ENCODE data around the gene ATP8A2.
"Not testable (repeated sequence)": the region's sequence is repeated elsewhere in the genome, so short reads cannot be mapped to it uniquely, and the experiment has no call there.

Gene ATP8A2

DNA sequence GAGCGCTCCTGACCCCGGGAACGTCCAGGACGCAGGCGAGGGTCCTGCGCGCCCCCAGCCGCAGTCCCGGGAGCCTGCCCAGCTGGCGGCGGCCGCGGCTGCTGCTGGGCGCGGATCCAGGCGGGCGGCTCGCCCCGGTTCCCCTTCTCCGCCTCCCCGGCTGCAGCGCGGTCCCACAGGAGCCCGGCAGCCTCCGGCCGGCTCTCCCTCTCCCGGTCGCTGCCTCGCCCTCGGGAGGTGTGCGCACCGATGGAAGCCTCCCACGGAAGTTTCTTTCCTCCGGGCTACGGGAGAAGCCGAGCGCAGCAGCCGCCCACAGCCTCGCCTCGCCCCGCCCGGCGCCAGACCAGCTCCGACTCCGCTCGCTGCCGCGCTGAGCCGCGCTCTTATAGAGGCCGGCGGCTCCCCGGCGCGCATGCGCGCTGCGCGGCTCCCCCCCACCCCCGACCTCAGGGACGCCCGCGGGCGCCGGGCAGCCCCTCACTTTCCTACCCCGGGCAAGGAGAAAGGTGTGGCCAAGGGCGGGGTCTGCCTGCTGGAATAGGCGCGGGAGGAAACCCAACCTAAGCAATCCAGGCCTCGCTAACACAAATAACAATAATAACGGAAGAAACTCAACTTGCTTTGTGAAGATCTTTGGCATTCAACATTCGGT, 680.0 kb downstream of the ATP8A2 start, which contains the start of gene SHISA2:
TSS of gene SHISA2 (minus strand) at position 360 of the 655 bp plus-strand sequence. CDS start 1,041 bp downstream, outside the sequence.
- H3K4me1 ChIP-seq (ENCODE audit: control insufficient read depth, insufficient read depth, low read length): no peaks in the 10 kb centered on the region
- peaks cover 74% of the 10 kb centered on the region for H3K27me3 ChIP-seq (ENCODE audit: control insufficient read depth, insufficient read depth, low read length, poor library complexity, severe bottlenecking)
- no peak within 1 kb of the TSS for H3K27ac ChIP-seq (ENCODE audit: insufficient read depth, low read depth, low read length, poor library complexity, severe bottlenecking)
- WGBS, 2 experiments: 2% methylated on average over 72 of the region's 72 CpGs
- H3K9me3 ChIP-seq (ENCODE audit: control insufficient read depth, low read length): no peaks in the 10 kb centered on the region
- peaks cover 3% of the 10 kb centered on the region for H3K36me3 ChIP-seq (ENCODE audit: control insufficient read depth, insufficient read depth, low read length)
- peak within 1 kb of the TSS; percentile 61 for H3K4me3 ChIP-seq (ENCODE audit: insufficient read depth, low read depth, low read length)

DNA sequence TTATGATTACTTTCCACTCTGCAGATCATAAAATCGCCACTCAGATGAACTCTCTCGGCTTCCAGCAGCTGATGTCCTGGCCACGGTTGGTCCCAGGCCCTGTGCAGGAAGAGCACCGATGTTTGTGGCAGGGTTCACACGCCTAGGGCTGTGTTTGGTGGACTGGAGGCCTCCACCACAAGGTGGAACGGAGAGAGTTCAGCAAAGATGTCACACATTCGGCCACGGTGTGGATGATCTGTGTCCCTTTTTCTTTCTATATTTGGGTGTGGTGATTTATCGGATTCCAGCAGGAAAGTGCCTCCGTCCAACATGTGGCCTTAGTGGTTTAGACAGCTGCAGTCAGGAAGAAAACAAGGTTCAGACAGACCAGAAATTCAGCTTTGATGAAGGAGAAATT, 680.6 kb downstream of the ATP8A2 start:
- Histone ChIP-seq H3K36me3 (ENCODE audit: control insufficient read depth, insufficient read depth, low read length) (no peaks in the 10 kb centered on the region), H3K4me1 (ENCODE audit: control insufficient read depth, insufficient read depth, low read length) (no peaks in the 10 kb centered on the region), H3K27ac (ENCODE audit: insufficient read depth, low read depth, low read length, poor library complexity, severe bottlenecking) (no peak overlapping the region), H3K4me3 (ENCODE audit: insufficient read depth, low read depth, low read length) (no peak overlapping the region), H3K27me3 (ENCODE audit: control insufficient read depth, insufficient read depth, low read length, poor library complexity, severe bottlenecking) (peaks cover 73% of the 10 kb centered on the region), H3K9me3 (ENCODE audit: control insufficient read depth, low read length) (no peaks in the 10 kb centered on the region)
- 82 to 88% methylated on average over 10 of the region's 10 CpGs for WGBS, 2 experiments

DNA sequence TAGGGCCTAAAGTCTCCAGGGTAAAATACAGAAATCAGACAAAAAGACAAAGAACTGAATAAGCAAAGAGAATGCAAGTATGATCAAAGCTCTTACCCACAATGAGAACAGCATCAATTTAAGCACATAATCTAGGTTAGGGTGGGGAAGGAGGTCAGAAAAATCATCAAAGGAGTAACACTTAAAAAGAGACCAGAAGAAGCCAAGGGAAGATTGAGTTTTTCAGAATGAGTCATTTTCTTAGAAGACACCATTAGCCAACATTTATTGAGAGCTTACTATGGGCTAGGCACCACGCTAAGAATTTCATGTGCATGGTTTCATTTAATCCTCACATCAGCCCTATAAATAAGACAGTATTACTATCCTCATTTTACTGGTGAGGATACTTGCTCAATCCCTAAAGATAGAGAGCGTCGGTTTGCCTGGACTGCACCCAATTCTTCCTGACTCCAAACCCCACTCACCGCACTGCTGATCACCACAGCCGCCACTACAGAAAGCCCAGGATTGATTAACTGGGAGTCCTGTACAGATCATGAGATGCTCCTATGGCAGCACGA, 681.7 kb downstream of the ATP8A2 start:
- Histone ChIP-seq H3K4me1 (ENCODE audit: control insufficient read depth, insufficient read depth, low read length) (no peaks in the 10 kb centered on the region), H3K27ac (ENCODE audit: insufficient read depth, low read depth, low read length, poor library complexity, severe bottlenecking) (no peak overlapping the region), H3K27me3 (ENCODE audit: control insufficient read depth, insufficient read depth, low read length, poor library complexity, severe bottlenecking) (peaks cover 64% of the 10 kb centered on the region), H3K36me3 (ENCODE audit: control insufficient read depth, insufficient read depth, low read length) (no peaks in the 10 kb centered on the region), H3K9me3 (ENCODE audit: control insufficient read depth, low read length) (no peaks in the 10 kb centered on the region), H3K4me3 (ENCODE audit: insufficient read depth, low read depth, low read length) (no peak overlapping the region)
- WGBS, 2 experiments: 92% methylated on average over 6 of the region's 6 CpGs

DNA sequence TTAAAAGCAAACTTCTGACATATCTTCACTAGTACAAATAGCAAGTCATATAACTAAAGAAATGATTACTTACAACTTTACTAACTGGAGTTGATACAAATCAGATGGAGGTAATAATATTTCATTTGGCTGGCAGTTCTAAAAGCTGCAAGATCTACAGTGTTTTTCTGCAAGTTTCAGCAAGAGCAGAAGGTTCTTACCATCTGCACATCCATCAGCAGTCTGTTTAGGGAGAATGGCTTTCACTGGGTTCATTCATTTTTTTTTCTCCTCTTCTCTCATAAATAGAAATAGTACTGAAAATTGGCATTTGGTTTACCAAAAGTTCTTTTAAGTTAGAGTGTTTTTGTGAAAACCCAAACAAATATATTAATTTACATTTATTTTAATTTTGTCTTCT, 683.1 kb downstream of the ATP8A2 start:
- peaks cover 50% of the 10 kb centered on the region for H3K27me3 ChIP-seq (ENCODE audit: control insufficient read depth, insufficient read depth, low read length, poor library complexity, severe bottlenecking)
- H3K4me1 ChIP-seq (ENCODE audit: control insufficient read depth, insufficient read depth, low read length): no peaks in the 10 kb centered on the region
- H3K9me3 ChIP-seq (ENCODE audit: control insufficient read depth, low read length): no peaks in the 10 kb centered on the region
- no peaks in the 10 kb centered on the region for H3K36me3 ChIP-seq (ENCODE audit: control insufficient read depth, insufficient read depth, low read length)
- H3K4me3 ChIP-seq (ENCODE audit: insufficient read depth, low read depth, low read length): no peak overlapping the region
- H3K27ac ChIP-seq (ENCODE audit: insufficient read depth, low read depth, low read length, poor library complexity, severe bottlenecking): no peak overlapping the region

DNA sequence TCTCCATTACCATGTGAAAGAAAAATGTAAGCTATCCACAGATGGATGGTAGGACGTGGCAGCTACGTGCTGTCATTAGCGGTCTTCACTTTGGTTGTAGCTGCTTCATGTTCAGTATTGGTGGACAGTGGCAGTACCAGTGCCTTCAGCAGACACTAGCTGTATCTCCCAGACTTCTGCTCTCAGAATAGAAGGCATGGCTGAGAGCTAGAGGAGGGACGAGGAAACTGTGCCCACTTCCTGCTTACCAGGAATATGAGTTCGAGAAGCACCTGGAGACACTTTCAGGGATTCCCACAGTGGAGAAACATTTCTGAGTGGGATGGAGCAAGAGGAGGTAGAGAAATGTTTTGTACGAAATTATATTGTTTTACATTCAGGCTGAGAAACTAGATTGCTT, 686.9 kb downstream of the ATP8A2 start:
- Histone ChIP-seq H3K27ac (ENCODE audit: insufficient read depth, low read depth, low read length, poor library complexity, severe bottlenecking) (no peak overlapping the region), H3K36me3 (ENCODE audit: control insufficient read depth, insufficient read depth, low read length) (no peaks in the 10 kb centered on the region), H3K4me1 (ENCODE audit: control insufficient read depth, insufficient read depth, low read length) (no peaks in the 10 kb centered on the region), H3K27me3 (ENCODE audit: control insufficient read depth, insufficient read depth, low read length, poor library complexity, severe bottlenecking) (peaks cover 11% of the 10 kb centered on the region), H3K9me3 (ENCODE audit: control insufficient read depth, low read length) (no peaks in the 10 kb centered on the region), H3K4me3 (ENCODE audit: insufficient read depth, low read depth, low read length) (no peak overlapping the region)
- 89 to 91% methylated on average over 5 to 6 of the region's 6 CpGs for WGBS, 2 experiments

DNA sequence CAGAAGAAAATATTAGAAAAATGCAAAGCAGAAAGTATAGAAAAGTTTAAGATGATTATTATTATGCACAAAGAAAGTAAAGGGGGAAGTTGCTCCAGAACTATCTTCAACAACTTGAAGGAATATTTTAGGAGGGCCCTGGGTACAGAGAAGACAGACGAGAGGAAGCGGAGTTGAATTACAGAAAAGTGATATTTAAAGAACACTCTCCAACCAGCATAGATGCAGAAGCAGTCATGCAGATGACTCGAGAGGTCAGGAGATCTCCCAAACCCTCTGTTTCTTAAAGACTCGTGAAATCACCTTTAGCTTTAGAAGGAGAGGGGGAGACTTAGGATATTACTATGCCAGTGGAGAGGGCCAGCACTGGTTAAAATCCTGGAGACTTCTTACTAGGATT, 688.6 kb downstream of the ATP8A2 start:
- Histone ChIP-seq H3K27ac (ENCODE audit: insufficient read depth, low read depth, low read length, poor library complexity, severe bottlenecking) (no peak overlapping the region), H3K9me3 (ENCODE audit: control insufficient read depth, low read length) (no peaks in the 10 kb centered on the region), H3K4me3 (ENCODE audit: insufficient read depth, low read depth, low read length) (no peak overlapping the region), H3K4me1 (ENCODE audit: control insufficient read depth, insufficient read depth, low read length) (no peaks in the 10 kb centered on the region), H3K36me3 (ENCODE audit: control insufficient read depth, insufficient read depth, low read length) (no peaks in the 10 kb centered on the region), H3K27me3 (ENCODE audit: control insufficient read depth, insufficient read depth, low read length, poor library complexity, severe bottlenecking) (peaks cover 9% of the 10 kb centered on the region)
- WGBS, 2 experiments: 52 to 88% methylated on average over 2 to 4 of the region's 4 CpGs

DNA sequence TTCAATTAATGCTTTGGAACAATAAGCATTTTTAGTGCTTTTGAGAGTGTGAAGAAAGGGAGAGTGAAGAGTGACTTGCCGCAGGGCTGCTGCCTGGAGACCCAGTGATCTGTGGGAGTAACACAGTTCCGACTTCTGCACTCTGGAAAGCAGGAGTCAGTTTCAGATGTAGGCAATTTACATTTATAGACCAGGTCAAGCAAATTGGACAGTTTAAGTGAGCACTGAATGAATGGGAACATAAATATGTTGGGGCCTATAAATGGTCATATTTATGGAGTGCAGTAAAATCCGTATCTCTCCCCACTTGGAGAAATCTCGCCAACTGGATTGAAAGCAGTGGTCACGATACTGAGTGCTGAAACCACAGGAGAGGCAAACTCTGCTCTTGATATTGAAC, 689.5 kb downstream of the ATP8A2 start:
- 83 to 87% methylated on average over 5 of the region's 5 CpGs for WGBS, 2 experiments
- H3K27ac ChIP-seq (ENCODE audit: insufficient read depth, low read depth, low read length, poor library complexity, severe bottlenecking): no peak overlapping the region
- H3K27me3 ChIP-seq (ENCODE audit: control insufficient read depth, insufficient read depth, low read length, poor library complexity, severe bottlenecking): peaks cover 4% of the 10 kb centered on the region
- no peaks in the 10 kb centered on the region for H3K4me1 ChIP-seq (ENCODE audit: control insufficient read depth, insufficient read depth, low read length)
- no peak overlapping the region for H3K4me3 ChIP-seq (ENCODE audit: insufficient read depth, low read depth, low read length)
- no peaks in the 10 kb centered on the region for H3K9me3 ChIP-seq (ENCODE audit: control insufficient read depth, low read length)
- no peaks in the 10 kb centered on the region for H3K36me3 ChIP-seq (ENCODE audit: control insufficient read depth, insufficient read depth, low read length)

DNA sequence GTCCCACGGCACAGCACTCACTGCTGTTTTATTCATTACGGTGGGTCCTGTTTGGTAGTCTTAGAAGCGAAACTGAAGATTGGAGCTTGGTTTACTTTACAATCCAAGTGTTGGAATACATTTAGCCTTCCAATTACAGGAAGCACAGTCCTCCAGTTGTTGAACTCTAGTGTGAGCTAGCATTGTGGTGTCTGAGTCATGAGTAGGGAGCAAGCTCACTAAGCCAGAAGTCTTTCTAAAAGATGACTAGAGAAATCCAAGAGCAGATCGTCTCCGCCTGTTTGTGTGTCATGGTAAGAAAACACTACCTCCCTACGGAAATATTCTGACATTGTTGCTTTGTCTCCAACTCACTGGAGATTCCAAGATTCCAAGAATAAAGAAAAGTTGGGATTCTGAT, 690.2 kb downstream of the ATP8A2 start:
- WGBS, 2 experiments: 90 to 93% methylated on average over 5 to 6 of the region's 6 CpGs
- Histone ChIP-seq H3K4me1 (ENCODE audit: control insufficient read depth, insufficient read depth, low read length) (no peaks in the 10 kb centered on the region), H3K4me3 (ENCODE audit: insufficient read depth, low read depth, low read length) (no peak overlapping the region), H3K27ac (ENCODE audit: insufficient read depth, low read depth, low read length, poor library complexity, severe bottlenecking) (no peak overlapping the region), H3K9me3 (ENCODE audit: control insufficient read depth, low read length) (no peaks in the 10 kb centered on the region), H3K36me3 (ENCODE audit: control insufficient read depth, insufficient read depth, low read length) (no peaks in the 10 kb centered on the region), H3K27me3 (ENCODE audit: control insufficient read depth, insufficient read depth, low read length, poor library complexity, severe bottlenecking) (no peaks in the 10 kb centered on the region)

DNA sequence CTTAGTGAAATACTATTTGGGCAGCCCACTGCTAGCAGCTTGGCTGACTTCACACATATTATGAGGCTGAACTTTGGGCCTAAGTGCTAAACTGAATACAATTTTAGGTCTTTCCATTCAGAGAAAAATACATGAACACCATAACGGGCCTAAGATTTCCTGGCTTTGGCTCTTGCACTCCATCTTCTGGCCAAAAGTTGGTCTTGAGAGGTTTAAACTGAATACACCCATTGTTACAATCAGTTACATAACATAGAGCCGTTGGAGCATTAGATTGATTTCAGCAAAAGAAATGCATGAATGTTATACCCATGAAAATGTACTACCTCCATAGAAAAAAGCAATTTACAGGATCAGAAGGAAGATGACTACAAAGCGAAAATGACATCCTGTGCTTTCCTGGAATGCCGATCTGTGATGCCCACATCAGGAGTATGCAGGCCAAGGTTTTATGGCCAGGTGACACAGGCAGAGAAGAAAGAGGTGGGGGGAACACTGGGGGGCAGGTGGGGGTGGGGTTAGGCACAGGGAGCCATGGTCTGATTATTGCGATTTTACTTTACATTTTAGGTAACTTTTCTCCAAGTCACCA, 691.2 kb downstream of the ATP8A2 start:
- no peaks in the 10 kb centered on the region for H3K27me3 ChIP-seq (ENCODE audit: control insufficient read depth, insufficient read depth, low read length, poor library complexity, severe bottlenecking)
- H3K4me1 ChIP-seq (ENCODE audit: control insufficient read depth, insufficient read depth, low read length): no peaks in the 10 kb centered on the region
- no peak overlapping the region for H3K4me3 ChIP-seq (ENCODE audit: insufficient read depth, low read depth, low read length)
- H3K9me3 ChIP-seq (ENCODE audit: control insufficient read depth, low read length): no peaks in the 10 kb centered on the region
- WGBS, 2 experiments: 61 to 71% methylated on average over 5 of the region's 5 CpGs
- H3K36me3 ChIP-seq (ENCODE audit: control insufficient read depth, insufficient read depth, low read length): no peaks in the 10 kb centered on the region
- no peak overlapping the region for H3K27ac ChIP-seq (ENCODE audit: insufficient read depth, low read depth, low read length, poor library complexity, severe bottlenecking)

DNA sequence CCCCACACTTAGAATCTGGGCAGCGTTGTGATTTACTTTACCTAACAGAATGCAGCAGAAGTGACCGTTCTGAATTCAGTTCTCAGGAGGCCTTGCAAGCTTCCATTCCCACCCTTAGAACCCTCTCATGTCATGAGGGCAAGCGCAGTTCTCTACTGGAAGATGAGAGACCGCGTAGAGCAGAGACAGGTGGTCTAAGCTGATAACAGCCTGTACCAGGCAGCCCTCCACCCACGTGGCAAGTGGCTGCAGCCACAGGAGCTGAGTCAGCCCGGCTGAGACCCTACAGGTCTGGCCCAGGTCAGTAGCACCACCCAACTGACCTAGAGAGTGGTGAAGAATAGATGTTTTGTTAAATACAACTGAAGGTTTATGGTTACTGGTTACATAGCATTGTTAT, 694.7 kb downstream of the ATP8A2 start:
- not testable (repeated sequence) for H3K4me3 ChIP-seq (ENCODE audit: insufficient read depth, low read depth, low read length); H3K36me3 ChIP-seq (ENCODE audit: control insufficient read depth, insufficient read depth, low read length); H3K4me1 ChIP-seq (ENCODE audit: control insufficient read depth, insufficient read depth, low read length); H3K9me3 ChIP-seq (ENCODE audit: control insufficient read depth, low read length); H3K27ac ChIP-seq (ENCODE audit: insufficient read depth, low read depth, low read length, poor library complexity, severe bottlenecking); H3K27me3 ChIP-seq (ENCODE audit: control insufficient read depth, insufficient read depth, low read length, poor library complexity, severe bottlenecking)
- WGBS, 2 experiments: 91 to 92% methylated on average over 7 of the region's 7 CpGs

Measured in ectodermal cell (in vitro differentiated cells).